Caco-2 (cell line): ENCODE measurements around the gene TDP2. TPM values are rescaled to one million over a fixed set of nuclear protein-coding genes. Genes with fewer than 3 reads are reported as not detected.

Experiments
- BruUV-seq: library from RNA; stranded (reverse); fragments of 400-500 nt; replicated peaks from 2 replicates; lab custom pipeline; 2021; lab: Mats Ljungman, UMichigan
- CTCF ChIA-PET: fragments of 300-600 bp; sonication (Branson Sonifier 250); formaldehyde crosslinking; loops from one replicate; lab custom pipeline; 2022; ENCODE audit warnings: antibody characterized with exemption; lab: Charles Lee
- POLR2A ChIA-PET: fragments of 300-600 bp; sonication (Branson Sonifier 250); formaldehyde crosslinking; loops from one replicate; lab custom pipeline; 2022; ENCODE audit warnings: antibody characterized with exemption; lab: Charles Lee
- DNase-seq, 2 experiments: peaks; one replicate each; pipeline versions ENCODE4 v3.0.0 to v3.0.0-alpha.2; 2020 to 2022
- H3K27me3 ChIP-seq: replicated peaks from 2 replicates; pipeline ENCODE4 v1.6.0; 2011; ENCODE audit warnings: low read length; ENCODE audit not compliant: control insufficient read depth, insufficient read depth
- H3K36me3 ChIP-seq: 2 replicates; pipeline ENCODE4 v1.5.1; 2011; ENCODE audit warnings: low read length; ENCODE audit not compliant: control insufficient read depth, insufficient read depth
- H3K4me1 ChIP-seq: fragments of 250-450 bp; sonication (Bioruptor Pico); 2 replicates; pipeline ENCODE4 v1.5.1; 2020; ENCODE audit warnings: mild to moderate bottlenecking
- H3K4me3 ChIP-seq: 2 replicates; pipeline ENCODE4 v1.5.1; 2011; ENCODE audit warnings: low read depth, mild to moderate bottlenecking, control low read depth, low read length
- H3K9me3 ChIP-seq: fragments of 250-450 bp; sonication (Bioruptor Pico); 2 replicates; pipeline ENCODE4 v1.5.1; 2020; ENCODE audit warnings: mild to moderate bottlenecking, moderate library complexity
- H3K27ac Mint-ChIP-seq: one replicate; pipeline ENCODE4 v1.8.0; 2022; ENCODE audit warnings: mixed read lengths; ENCODE audit not compliant: unreplicated experiment
- H3K27me3 Mint-ChIP-seq: one replicate; pipeline ENCODE4 v1.8.0; 2022; ENCODE audit warnings: mixed read lengths; ENCODE audit not compliant: insufficient read depth, unreplicated experiment
- H3K36me3 Mint-ChIP-seq: one replicate; pipeline ENCODE4 v1.8.0; 2022; ENCODE audit warnings: mild to moderate bottlenecking, mixed read lengths; ENCODE audit not compliant: insufficient read depth, unreplicated experiment
- H3K4me1 Mint-ChIP-seq: one replicate; pipeline ENCODE4 v1.8.0; 2022; ENCODE audit warnings: low read depth, mixed read lengths; ENCODE audit not compliant: unreplicated experiment
- H3K4me3 Mint-ChIP-seq: one replicate; pipeline ENCODE4 v1.8.0; 2022; ENCODE audit warnings: mild to moderate bottlenecking, moderate library complexity, mixed read lengths; ENCODE audit not compliant: unreplicated experiment
- H3K9me3 Mint-ChIP-seq: one replicate; pipeline ENCODE4 v1.8.0; 2022; ENCODE audit warnings: mixed read lengths; ENCODE audit not compliant: unreplicated experiment
- CTCF ChIP-seq, 2 experiments: fragments of 200-600 bp in 1 of 2; IDR thresholded peaks; 1 replicate in 1 of 2; 2 replicates in 1 of 2; pipeline versions ENCODE4 v1.5.1 to v1.8.0; 2011 to 2022; ENCODE audit warnings: antibody characterized with exemption in 1 of 2, control low read depth in 1 of 2, inconsistent platforms in 1 of 2, low read depth in 1 of 2, low read length in 1 of 2, mild to moderate bottlenecking in 1 of 2, moderate library complexity in 1 of 2; ENCODE audit not compliant: insufficient read depth in 1 of 2, severe bottlenecking in 1 of 2, unreplicated experiment in 1 of 2
- intact Hi-C: fragments of 100-400 bp; cut with micrococcal nuclease; formaldehyde crosslinking; loops from one replicate; pipeline ENCODE4 v1.10.0; 2022; ENCODE audit not compliant: unreplicated experiment
- total RNA-seq: library from RNA; stranded (reverse); gene quantifications from 2 replicates; pipeline ENCODE4 v1.2.3, GENCODE V29; 2022

Gene TDP2
- total RNA-seq, 1 experiment from 2014 or later = 46.7 TPM

DNA sequence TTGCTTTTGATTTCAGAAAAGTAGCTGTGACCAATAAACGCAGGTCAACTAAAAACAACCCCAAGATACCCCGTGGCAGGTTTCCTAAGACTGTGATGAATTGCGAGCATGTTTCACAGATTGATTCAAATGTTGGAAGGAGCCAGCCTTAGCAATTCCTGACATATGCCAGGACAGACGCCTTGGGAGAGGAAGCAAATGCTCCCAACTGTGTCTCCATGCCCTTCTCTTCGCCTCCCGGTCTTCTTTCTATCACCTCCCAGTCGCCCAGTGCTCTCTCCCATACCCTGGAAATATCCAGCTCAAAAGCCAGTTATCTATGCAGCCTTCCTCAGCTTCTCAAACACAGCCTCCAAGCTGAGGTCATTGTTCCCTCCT lies 52.7 kb downstream of the TDP2 start:
- Mint-ChIP-seq H3K4me1 (peaks cover 6% of the 10 kb centered on the region), H3K36me3 (no peaks in the 10 kb centered on the region), H3K4me3 (no peak overlapping the region), H3K27me3 (peaks cover 8% of the 10 kb centered on the region), H3K27ac (no peak overlapping the region), H3K9me3 (no peaks in the 10 kb centered on the region)
- no peak for TF ChIP-seq CTCF (IDR thresholded peaks at IDR 0.05; ENCODE audit: insufficient read depth in 1 of 2, low read depth in 1 of 2, low read length in 1 of 2, severe bottlenecking in 1 of 2, unreplicated experiment in 1 of 2)
- no TSS peak for BruUV-seq
- Histone ChIP-seq H3K27me3 (no peaks in the 10 kb centered on the region), H3K9me3 (no peaks in the 10 kb centered on the region), H3K4me1 (no peaks in the 10 kb centered on the region), H3K4me3 (no peak overlapping the region), H3K36me3 (no peaks in the 10 kb centered on the region)
- POLR2A ChIA-PET = no interaction called here
- DNase-seq = no peak
- CTCF ChIA-PET = no interaction called here
- intact Hi-C loops = no loop called here

DNA sequence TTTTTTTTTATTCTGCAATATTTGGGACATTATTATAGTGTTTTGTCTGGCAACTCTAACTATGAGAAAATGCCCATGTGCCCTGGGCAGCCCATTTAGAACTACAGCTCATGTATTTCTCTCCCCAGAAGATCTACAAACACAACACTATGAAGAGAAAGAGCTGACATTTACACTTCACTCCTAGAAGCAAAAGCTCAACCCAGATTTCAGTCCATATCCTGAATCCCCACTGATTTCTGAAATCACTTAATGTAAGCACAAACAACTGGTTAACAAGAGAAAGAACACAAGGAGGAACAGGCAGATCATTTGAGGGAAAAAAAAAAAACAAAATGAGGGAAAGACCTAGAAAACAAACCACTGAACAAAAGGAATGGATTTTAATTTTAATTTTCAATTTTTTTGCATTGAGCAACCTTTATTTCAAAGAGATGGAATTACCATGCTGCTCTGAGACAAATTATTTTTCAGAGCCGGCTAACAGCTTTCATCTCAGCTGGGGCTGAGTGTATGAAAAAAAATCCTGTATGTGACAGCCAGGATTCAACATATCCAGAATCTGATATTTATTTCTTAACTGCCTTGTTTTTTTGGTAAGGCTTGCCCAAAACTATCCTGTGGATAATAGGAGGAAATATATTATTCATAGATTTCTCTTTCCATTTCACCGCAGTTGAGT lies 53.2 kb downstream of the TDP2 start:
- H3K36me3 Mint-ChIP-seq = no peaks in the 10 kb centered on the region
- peaks cover 6% of the 10 kb centered on the region for H3K4me1 Mint-ChIP-seq
- TF ChIP-seq CTCF (IDR thresholded peaks at IDR 0.05; ENCODE audit: insufficient read depth in 1 of 2, low read depth in 1 of 2, low read length in 1 of 2, severe bottlenecking in 1 of 2, unreplicated experiment in 1 of 2) = no peak
- no TSS peak for BruUV-seq
- H3K27me3 Mint-ChIP-seq = peaks cover 8% of the 10 kb centered on the region
- H3K4me3 ChIP-seq = no peak overlapping the region
- H3K4me3 Mint-ChIP-seq = no peak overlapping the region
- CTCF ChIA-PET = no interaction called here
- POLR2A ChIA-PET = no interaction called here
- H3K27ac Mint-ChIP-seq = no peak overlapping the region
- H3K27me3 ChIP-seq = no peaks in the 10 kb centered on the region
- DNase-seq = no peak
- no peaks in the 10 kb centered on the region for H3K9me3 Mint-ChIP-seq
- H3K9me3 ChIP-seq = no peaks in the 10 kb centered on the region
- H3K4me1 ChIP-seq = no peaks in the 10 kb centered on the region
- no peaks in the 10 kb centered on the region for H3K36me3 ChIP-seq
- intact Hi-C loops = no loop called here

- Mint-ChIP-seq H3K27ac (no peak overlapping the region), H3K36me3 (no peaks in the 10 kb centered on the region), H3K4me3 (no peak overlapping the region), H3K9me3 (no peaks in the 10 kb centered on the region), H3K27me3 (peaks cover 6% of the 10 kb centered on the region), H3K4me1 (peaks cover 6% of the 10 kb centered on the region)
- Histone ChIP-seq H3K4me1 (no peaks in the 10 kb centered on the region), H3K36me3 (no peaks in the 10 kb centered on the region), H3K27me3 (no peaks in the 10 kb centered on the region), H3K9me3 (no peaks in the 10 kb centered on the region), H3K4me3 (no peak overlapping the region)
- CTCF ChIA-PET = no interaction called here
- POLR2A ChIA-PET = no interaction called here
- DNase-seq = no peak
- TF ChIP-seq CTCF (IDR thresholded peaks at IDR 0.05; ENCODE audit: insufficient read depth in 1 of 2, low read depth in 1 of 2, low read length in 1 of 2, severe bottlenecking in 1 of 2, unreplicated experiment in 1 of 2) = no peak
- BruUV-seq = no TSS peak
- intact Hi-C loops = no loop called here
Measured at GRCh38 chr6:24610672-24611071, 56.0 kb downstream of the TDP2 start.
